K562 (cell line): ENCODE results near the gene REC8. TPM values are rescaled to one million over a fixed set of nuclear protein-coding genes. Genes with fewer than 3 reads are reported as not detected.

Source experiments
- ATAC-seq: fragments of 200-7000 bp; cut with Tn5 transposase; 3 replicates; pipeline ENCODE4 v1.9.1; 2020; ENCODE audit warnings: moderate library complexity
- BruUV-seq: library from RNA; stranded (reverse); fragments of 400-500 nt; replicated peaks from 2 replicates; lab custom pipeline; 2021; lab: Mats Ljungman, UMichigan
- CTCF ChIA-PET: fragments of 300-600 bp; formaldehyde crosslinking; extraction: SDS; loops from one replicate; lab custom pipeline; 2021; ENCODE audit warnings: low intra/inter-chr PET ratio; lab: Yijun Ruan, JAX
- POLR2A ChIA-PET: fragments of 300-600, 350-650 bp; sonication (Branson Sonifier 250); formaldehyde crosslinking; extraction: SDS; loops from one replicate; lab custom pipeline; 2021; ENCODE audit warnings: antibody characterized with exemption, inconsistent platforms; lab: Yijun Ruan, JAX
- DNase-seq, 4 experiments: peaks; one replicate each; pipeline versions ENCODE4 v3.0.0 to v3.0.0-alpha.2; 2011 to 2018; ENCODE audit warnings: low spot score in 3 of 4, mixed read lengths in 3 of 4; ENCODE audit errors: extremely low read depth in 1 of 4
- FAIRE-seq: peaks from 2 replicates; lab custom pipeline; 2011; peaks lifted over from hg19 to GRCh38; lab: Jason Lieb, UNC
- H2AFZ ChIP-seq: 2 replicates; pipeline ENCODE4 v1.6.0; 2011; ENCODE audit warnings: low read depth, low read length, control low read depth, inconsistent platforms
- H3K27ac ChIP-seq: fragments of 200-600 bp; 3 replicates; pipeline ENCODE4 v1.8.0; 2011; ENCODE audit warnings: low read depth, mild to moderate bottlenecking, control low read depth, inconsistent platforms, low read length, moderate library complexity, mixed read lengths; ENCODE audit errors: extremely low read depth
- H3K27me3 ChIP-seq, 2 experiments: fragments of 300-600 bp in 1 of 2; 2 replicates in 1 of 2; 3 replicates in 1 of 2; pipeline versions ENCODE4 v1.6.0 to v1.8.0; 2011; ENCODE audit warnings: inconsistent platforms in 2 of 2, low read length in 2 of 2, mild to moderate bottlenecking in 1 of 2, mixed read lengths in 1 of 2, moderate library complexity in 1 of 2; ENCODE audit not compliant: control insufficient read depth in 2 of 2, insufficient read depth in 2 of 2
- H3K36me3 ChIP-seq: fragments of 300-600 bp; 3 replicates; pipeline ENCODE4 v1.8.0; 2011; ENCODE audit warnings: mild to moderate bottlenecking, low read length, inconsistent platforms; ENCODE audit not compliant: control insufficient read depth, insufficient read depth
- H3K4me1 ChIP-seq, 2 experiments: fragments of 200-600 bp in 1 of 2; replicated peaks in 1 of 2; 2 replicates in 1 of 2; 3 replicates in 1 of 2; pipeline versions ENCODE4 v1.5.1 to v1.8.0; 2011; ENCODE audit warnings: inconsistent platforms in 2 of 2, low read length in 2 of 2, mild to moderate bottlenecking in 1 of 2, mixed read lengths in 1 of 2, moderate library complexity in 1 of 2; ENCODE audit not compliant: control insufficient read depth in 2 of 2, insufficient read depth in 2 of 2
- H3K4me2 ChIP-seq: 2 replicates; pipeline ENCODE4 v1.6.1; 2011; ENCODE audit warnings: low read length, control low read depth, inconsistent platforms, mixed read lengths; ENCODE audit not compliant: insufficient read depth
- H3K4me3 ChIP-seq: fragments of 200-600 bp; sonication (generic), shearing (Covaris generic); 2 replicates; pipeline ENCODE4 v1.5.1; 2016; ENCODE audit warnings: control low read depth, inconsistent platforms
- H3K79me2 ChIP-seq: fragments of 200-600 bp; 3 replicates; pipeline ENCODE4 v1.8.0; 2011; ENCODE audit warnings: low read length, inconsistent platforms; ENCODE audit not compliant: control insufficient read depth, insufficient read depth
- H3K9ac ChIP-seq, 2 experiments: 2 replicates each; pipeline versions ENCODE4 v1.6.0 to v1.6.1; 2011; ENCODE audit warnings: low read depth in 2 of 2, low read length in 2 of 2, control low read depth in 1 of 2, inconsistent platforms in 1 of 2, mild to moderate bottlenecking in 1 of 2, mixed read lengths in 1 of 2; ENCODE audit not compliant: insufficient read depth in 1 of 2
- H3K9me1 ChIP-seq: one replicate; pipeline ENCODE4 v1.6.0; 2011; ENCODE audit warnings: inconsistent platforms, mild to moderate bottlenecking, low read length, moderate library complexity; ENCODE audit not compliant: control insufficient read depth, insufficient read depth
- H3K9me3 ChIP-seq: replicated peaks from 2 replicates; pipeline ENCODE4 v1.5.1; 2011; ENCODE audit warnings: low read depth, low read length, inconsistent platforms; ENCODE audit not compliant: control insufficient read depth, insufficient read depth
- H4K20me1 ChIP-seq: replicated peaks from 2 replicates; pipeline ENCODE4 v1.6.1; 2011; ENCODE audit warnings: low read length, inconsistent platforms, mixed read lengths; ENCODE audit not compliant: control insufficient read depth, insufficient read depth
- ATF6 ChIP-seq: sonication (generic); formaldehyde crosslinking; IDR thresholded peaks from 2 replicates; pipeline ENCODE4 v1.4.0; 2020; ENCODE audit warnings: mild to moderate bottlenecking, missing genetic modification reagents
- E2F5 ChIP-seq: sonication (generic); formaldehyde crosslinking; IDR thresholded peaks from 2 replicates; pipeline ENCODE4 v1.8.0; 2022; ENCODE audit warnings: mild to moderate bottlenecking, missing genetic modification reagents
- FOXA1 ChIP-seq: fragments of 450-650 bp; IDR thresholded peaks from 2 replicates; pipeline ENCODE4 v1.6.1; 2016; ENCODE audit warnings: mild to moderate bottlenecking, borderline replicate concordance
- HNRNPH1 ChIP-seq: fragments of 200-400 bp; formaldehyde crosslinking; optimal IDR thresholded peaks from 2 replicates; pipeline ENCODE3; 2017; ENCODE audit warnings: low read depth, mild to moderate bottlenecking, low read length, moderate library complexity
- KDM4B ChIP-seq, 2 experiments: fragments of 450-650 bp in 1 of 2; sonication (generic) in 1 of 2; IDR thresholded peaks; 2 replicates each; pipeline ENCODE4 v1.6.1; 2016 to 2017; ENCODE audit warnings: borderline replicate concordance in 2 of 2, antibody characterized with exemption in 1 of 2, low read depth in 1 of 2, mild to moderate bottlenecking in 1 of 2
- RBM22 ChIP-seq: fragments of 200-400 bp; formaldehyde crosslinking; IDR thresholded peaks from 2 replicates; pipeline ENCODE4 v1.6.1; 2018; ENCODE audit warnings: low read length, low read depth; ENCODE audit not compliant: poor library complexity, severe bottlenecking
- RERE ChIP-seq: sonication (generic); formaldehyde crosslinking; IDR thresholded peaks from 2 replicates; pipeline ENCODE4 v1.8.0; 2023; ENCODE audit warnings: missing genetic modification reagents, mild to moderate bottlenecking, borderline replicate concordance
- YBX1 ChIP-seq: fragments of 450-650 bp; IDR thresholded peaks from 2 replicates; pipeline ENCODE4 v1.7.1; 2016; ENCODE audit warnings: mild to moderate bottlenecking
- ZNF133 ChIP-seq: fragments of 250-450 bp; sonication (Bioruptor Pico); IDR thresholded peaks from 2 replicates; pipeline ENCODE4 v1.4.0; 2020; ENCODE audit warnings: mild to moderate bottlenecking
- ZNF184 ChIP-seq: sonication (generic); formaldehyde crosslinking; IDR thresholded peaks from 2 replicates; pipeline ENCODE4 v1.5.0; 2020; ENCODE audit warnings: missing genetic modification reagents
- ZNF224 ChIP-seq: sonication (generic); formaldehyde crosslinking; IDR thresholded peaks from 2 replicates; pipeline ENCODE4 v1.8.0; 2022; ENCODE audit warnings: mild to moderate bottlenecking, missing genetic modification reagents
- ZNF785 ChIP-seq: fragments of 250-450 bp; sonication (Bioruptor Pico); IDR thresholded peaks from 2 replicates; pipeline ENCODE4 v1.4.0; 2020; ENCODE audit warnings: mild to moderate bottlenecking
- ZZZ3 ChIP-seq: fragments of 450-650 bp; IDR thresholded peaks from 2 replicates; pipeline ENCODE4 v1.6.1; 2016; ENCODE audit warnings: antibody characterized with exemption, mild to moderate bottlenecking, moderate library complexity
- WGBS: fragments of 100-300 bp; shearing (Covaris generic); methylation state at CpG from one replicate; pipeline ENCODE4 v1.1.6; 2016; ENCODE audit warnings: low coverage, mixed read lengths; ENCODE audit not compliant: insufficient coverage; ENCODE audit errors: missing lambda C conversion rate; 5-methylcytosine and 5-hydroxymethylcytosine counted together
- in situ Hi-C: fragments of 300-500 bp; cut with MboI; formaldehyde crosslinking; loops from 4 replicates; pipeline ENCODE4 v1.15.0; 2018; ENCODE audit warnings: inconsistent platforms, mixed read lengths
- intact Hi-C: fragments of 100-400 bp; cut with micrococcal nuclease; formaldehyde crosslinking; loops from 2 replicates; pipeline ENCODE4 v1.14.2; 2022
- polyA plus RNA-seq, 8 experiments: library from polyadenylated mRNA; depleted of rRNA in 4 of 8; stranded (reverse) in 5 of 8; unstranded in 3 of 8; fragments of >200 nt; fragmentation: Nextera tagmentation in 2 of 8; fragmentation: Illumina TruSeq in 1 of 8; extraction: Ambion mirVana in 2 of 8; extraction: Trizol in 1 of 8; gene quantifications; 2 replicates each; pipeline versions ENCODE4 v1.2.1 to v1.2.3, GENCODE V29; 2011 to 2014; ENCODE audit warnings: inconsistent platforms in 1 of 8, missing spikeins in 1 of 8
- total RNA-seq, 7 experiments: library from RNA; depleted of rRNA in 6 of 7; stranded (reverse); fragments of >200 nt in 6 of 7; fragmentation: Illumina TruSeq in 2 of 7; extraction: Trizol in 2 of 7; gene quantifications; 2 replicates each; pipeline versions ENCODE4 v1.2.1 to v1.2.3, GENCODE V29; 2011 to 2021; ENCODE audit warnings: low replicate concordance in 1 of 7

REC8 gene
- total and polyA plus RNA-seq, 9 of the 15 experiments (the other 6 are each of a cell fraction or from before 2014, with no cell fraction given) = 0.11 to 2.5 (median 0.85) TPM

- FAIRE-seq (no peak), ATAC-seq (no peak), DNase-seq (no peak)
- WGBS = 74% methylated on average over 8 of the region's 8 CpGs
- no TSS peak for BruUV-seq
- CTCF ChIA-PET = no interaction called here
- H3K36me3 ChIP-seq = peaks cover 67% of the 10 kb centered on the region; the same call in 2 of the 3 replicates
- H3K9me1 ChIP-seq = no peaks in the 10 kb centered on the region
- peak overlapping the region; percentile 50; the same call in 1 of the 2 replicates for H3K4me3 ChIP-seq
- no peak overlapping the region for H3K27ac ChIP-seq
- intact Hi-C loops (no loop called here), in situ Hi-C loops (no loop called here)
- peak overlapping the region; percentile 74 to 78; a peak in 3 of 4 replicates for H3K9ac ChIP-seq
- no peaks in the 10 kb centered on the region for H3K9me3 ChIP-seq
- H2AFZ ChIP-seq = no peak overlapping the region
- no peaks in the 10 kb centered on the region for H3K27me3 ChIP-seq
- no peaks in the 10 kb centered on the region for H4K20me1 ChIP-seq
- peaks cover 10 to 23% of the 10 kb centered on the region in 2 experiments; a peak in 4 of 5 replicates for H3K4me1 ChIP-seq
- POLR2A ChIA-PET = interaction anchor here (1.0 to 1.9 kb wide), 6 partner anchors 11 to 111 kb away, joined by 3 to 7 read pairs (median 6); partner anchors contain the start of genes CARMIL3, PCK2 and RNF31
- H3K79me2 ChIP-seq = peaks cover 10% of the 10 kb centered on the region; the same call in 2 of the 3 replicates
- peak overlapping the region; percentile 95 for H3K4me2 ChIP-seq
- TF ChIP-seq ZNF133 (CRISPR knock-in tag) = no peak
- no peak for TF ChIP-seq FOXA1
- TF ChIP-seq RERE = no peak
- no peak for TF ChIP-seq ZNF184 (CRISPR knock-in tag)
- no peak for TF ChIP-seq YBX1
- no peak for TF ChIP-seq ZNF785
- TF ChIP-seq RBM22 = no peak
- no peak for TF ChIP-seq E2F5
- no peak for TF ChIP-seq ZNF224 (CRISPR knock-in tag)
- TF ChIP-seq ATF6 (CRISPR knock-in tag) = no peak
- no peak for TF ChIP-seq HNRNPH1
- no peak for TF ChIP-seq ZZZ3
- TF ChIP-seq KDM4B (IDR thresholded peaks at IDR 0.05; ENCODE audit: borderline replicate concordance in 2 of 2, low read depth in 1 of 2) = no peak
These were observed 9.8 kb upstream of the REC8 start for GRCh38 chr14:24162093-24162492.
